A549 treated with AZD2906 at 1 μM for 4 hours (cell line): ENCODE data around the gene TMPO. TPM values are rescaled to one million over a fixed set of nuclear protein-coding genes. Genes with fewer than 3 reads are reported as not detected.

Source experiments
- total RNA-seq: library from RNA; stranded (reverse); fragments of 200-300 nt; extraction: Qiagen RNA extraction; gene quantifications from 5 replicates; pipeline ENCODE4 v1.2.3, GENCODE V29; 2022

The TMPO gene, protein sequence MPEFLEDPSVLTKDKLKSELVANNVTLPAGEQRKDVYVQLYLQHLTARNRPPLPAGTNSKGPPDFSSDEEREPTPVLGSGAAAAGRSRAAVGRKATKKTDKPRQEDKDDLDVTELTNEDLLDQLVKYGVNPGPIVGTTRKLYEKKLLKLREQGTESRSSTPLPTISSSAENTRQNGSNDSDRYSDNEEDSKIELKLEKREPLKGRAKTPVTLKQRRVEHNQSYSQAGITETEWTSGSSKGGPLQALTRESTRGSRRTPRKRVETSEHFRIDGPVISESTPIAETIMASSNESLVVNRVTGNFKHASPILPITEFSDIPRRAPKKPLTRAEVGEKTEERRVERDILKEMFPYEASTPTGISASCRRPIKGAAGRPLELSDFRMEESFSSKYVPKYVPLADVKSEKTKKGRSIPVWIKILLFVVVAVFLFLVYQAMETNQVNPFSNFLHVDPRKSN
- total RNA-seq = 70.4 to 103 TPM (median 78.3 TPM) in 5 replicates

GRCh38 chr12:98515287-98516110 is at the start of gene TMPO:
TMPO (plus strand) TSS chr12:98515590; CDS start chr12:98515868, 278 bp downstream.

GRCh38 chr12:98593351-98594049 is 78.1 kb downstream of the TMPO start, which contains the start of gene SLC25A3:
SLC25A3 (plus strand) TSS chr12:98593686; CDS start chr12:98593979, 293 bp downstream.

Other genes with a start within 250 kb of the TMPO start
- gene SLC25A3, start 78.1 kb downstream of the TMPO start, total RNA-seq = 739 to 800 TPM (median 776 TPM) in 5 replicates
- 64.3 to 79.3 TPM (median 68.3 TPM) in 5 replicates for gene IKBIP, start 129.2 kb downstream of the TMPO start, total RNA-seq
- gene APAF1, start 129.7 kb downstream of the TMPO start, total RNA-seq = 11.2 to 14.4 TPM (median 13.7 TPM) in 5 replicates